Progenitor cell of endocrine pancreas (in vitro differentiated cells): ENCODE data around the gene ITPR3. TPM values are rescaled to one million over a fixed set of nuclear protein-coding genes. Genes with fewer than 3 reads are reported as not detected.
A peak's percentile ranks its signal among the peaks of the same experiment; 100 is the strongest.

ENCODE experiments used
- DNase-seq: peaks from one replicate; pipeline ENCODE4 v3.0.0; 2021; ENCODE audit warnings: low spot score; ENCODE audit not compliant: unreplicated experiment
- H3K27ac Mint-ChIP-seq: 2 replicates; pipeline ENCODE4 v1.8.0; 2021; ENCODE audit warnings: mild to moderate bottlenecking, moderate library complexity, mixed read lengths
- H3K27me3 Mint-ChIP-seq: 2 replicates; pipeline ENCODE4 v1.8.0; 2021; ENCODE audit warnings: mixed read lengths
- H3K36me3 Mint-ChIP-seq: 2 replicates; pipeline ENCODE4 v1.8.0; 2022; ENCODE audit warnings: mixed read lengths; ENCODE audit not compliant: insufficient read depth
- H3K4me1 Mint-ChIP-seq: 2 replicates; pipeline ENCODE4 v1.8.0; 2021; ENCODE audit warnings: low read depth, mixed read lengths
- H3K4me3 Mint-ChIP-seq: 2 replicates; pipeline ENCODE4 v1.8.0; 2021; ENCODE audit warnings: low read depth, mild to moderate bottlenecking, moderate library complexity, mixed read lengths
- H3K9me3 Mint-ChIP-seq: 2 replicates; pipeline ENCODE4 v1.8.0; 2021; ENCODE audit warnings: low read depth, mixed read lengths
- CTCF ChIP-seq: fragments of 200-600 bp; sonication (generic); IDR thresholded peaks from one replicate; pipeline ENCODE4 v1.5.0; 2021; ENCODE audit warnings: antibody characterized with exemption, mild to moderate bottlenecking; ENCODE audit not compliant: unreplicated experiment
- total RNA-seq: library from RNA; stranded (reverse); gene quantifications from 2 replicates; pipeline ENCODE4 v1.2.1, GENCODE V29; 2021

Gene ITPR3
- total RNA-seq, 1 donor from 2014 or later, result 28.3 TPM

GRCh38 chr6:33610067-33610466, 11.1 kb upstream of the ITPR3 start:
- Mint-ChIP-seq H3K36me3 (no peaks in the 10 kb centered on the region), H3K4me3 (no peak overlapping the region), H3K4me1 (peaks cover 23% of the 10 kb centered on the region), H3K27me3 (peaks cover 3% of the 10 kb centered on the region), H3K27ac (peak overlapping the region; percentile 51), H3K9me3 (peaks cover 4% of the 10 kb centered on the region)
- DNase-seq, result no peak
- no peak for TF ChIP-seq CTCF

GRCh38 chr6:33610779-33611732, 10.1 kb upstream of the ITPR3 start:
- no peak for TF ChIP-seq CTCF
- no peak overlapping the region for H3K4me3 Mint-ChIP-seq
- H3K9me3 Mint-ChIP-seq, result no peaks in the 10 kb centered on the region
- peak overlapping the region; percentile 68 for H3K27ac Mint-ChIP-seq
- DNase-seq, result no peak
- no peaks in the 10 kb centered on the region for H3K36me3 Mint-ChIP-seq
- H3K4me1 Mint-ChIP-seq, result peaks cover 23% of the 10 kb centered on the region
- H3K27me3 Mint-ChIP-seq, result peaks cover 3% of the 10 kb centered on the region

GRCh38 chr6:33613146-33613794, 7.9 kb upstream of the ITPR3 start:
- Mint-ChIP-seq H3K9me3 (no peaks in the 10 kb centered on the region), H3K27me3 (peaks cover 3% of the 10 kb centered on the region), H3K4me3 (no peak overlapping the region), H3K27ac (no peak overlapping the region), H3K4me1 (peaks cover 23% of the 10 kb centered on the region), H3K36me3 (no peaks in the 10 kb centered on the region)
- TF ChIP-seq CTCF, result no peak
- no peak for DNase-seq

- Mint-ChIP-seq H3K4me3 (no peak overlapping the region), H3K27me3 (peaks cover 6% of the 10 kb centered on the region), H3K4me1 (peaks cover 23% of the 10 kb centered on the region), H3K9me3 (no peaks in the 10 kb centered on the region), H3K27ac (no peak overlapping the region), H3K36me3 (no peaks in the 10 kb centered on the region)
- no peak for TF ChIP-seq CTCF
- no peak for DNase-seq
Observed at GRCh38 chr6:33613795-33614168, 7.3 kb upstream of the ITPR3 start.

- no peak for DNase-seq
- H3K27ac Mint-ChIP-seq, result no peak overlapping the region
- no peak for TF ChIP-seq CTCF
- peaks cover 11% of the 10 kb centered on the region for H3K4me1 Mint-ChIP-seq
- no peak overlapping the region for H3K4me3 Mint-ChIP-seq
- peaks cover 25% of the 10 kb centered on the region for H3K27me3 Mint-ChIP-seq
- no peaks in the 10 kb centered on the region for H3K9me3 Mint-ChIP-seq
- no peaks in the 10 kb centered on the region for H3K36me3 Mint-ChIP-seq
Observed at GRCh38 chr6:33616113-33616512, 5.0 kb upstream of the ITPR3 start.
